NCI-H128 (cell line): ENCODE results near the gene GALNT7.
"Not testable (repeated sequence)": the region's sequence is repeated elsewhere in the genome, so short reads cannot be mapped to it uniquely, and the experiment has no call there.

Experiments used
- DNase-seq: peaks from one replicate; lab custom pipeline; 2025; ENCODE audit not compliant: unreplicated experiment; lab: John Stamatoyannopoulos, UW

GALNT7 gene

GRCh38 chr4:173166491-173166890, 2.1 kb upstream of the GALNT7 start:
- DNase-seq: no peak

GRCh38 chr4:173167758-173168395, 734 bp upstream of the GALNT7 start:
- DNase-seq: no peak

- no peak for DNase-seq
These were observed 492 bp downstream of the GALNT7 start for GRCh38 chr4:173169178-173169427.

- DNase-seq: no peak
These were observed 994 bp downstream of the GALNT7 start for GRCh38 chr4:173169428-173170181.

- DNase-seq: peak; percentile 10
These were observed 1.7 kb downstream of the GALNT7 start for GRCh38 chr4:173170182-173170778.

GRCh38 chr4:173171098-173171497, 2.5 kb downstream of the GALNT7 start:
- DNase-seq: no peak

GRCh38 chr4:173171987-173172386, 3.4 kb downstream of the GALNT7 start:
- DNase-seq: no peak

GRCh38 chr4:173174184-173174583, 5.6 kb downstream of the GALNT7 start:
- no peak for DNase-seq

GRCh38 chr4:173174594-173175012, 6.0 kb downstream of the GALNT7 start:
- no peak for DNase-seq

- no peak for DNase-seq
These were observed 7.4 kb downstream of the GALNT7 start for GRCh38 chr4:173176010-173176409.

- DNase-seq: no peak
These were observed 8.6 kb downstream of the GALNT7 start for GRCh38 chr4:173177232-173177631.

- no peak for DNase-seq
These were observed 9.5 kb downstream of the GALNT7 start for GRCh38 chr4:173178144-173178543.

GRCh38 chr4:173181848-173182247, 13.2 kb downstream of the GALNT7 start:
- DNase-seq: no peak

GRCh38 chr4:173182403-173182802, 13.8 kb downstream of the GALNT7 start:
- DNase-seq: no peak

GRCh38 chr4:173183659-173184247, 15.1 kb downstream of the GALNT7 start:
- DNase-seq: not testable (repeated sequence)

GRCh38 chr4:173185847-173186510, 17.4 kb downstream of the GALNT7 start:
- no peak for DNase-seq

- no peak for DNase-seq
These were observed 19.1 kb downstream of the GALNT7 start for GRCh38 chr4:173187732-173188131.

- no peak for DNase-seq
These were observed 20.0 kb downstream of the GALNT7 start for GRCh38 chr4:173188648-173189047.

- no peak for DNase-seq
These were observed 20.6 kb downstream of the GALNT7 start for GRCh38 chr4:173189117-173189693.

- DNase-seq: no peak
These were observed 23.0 kb downstream of the GALNT7 start for GRCh38 chr4:173191623-173192041.
